ENCODE results near the gene UBQLN4.
"Not testable (repeated sequence)": the region's sequence is repeated elsewhere in the genome, so short reads cannot be mapped to it uniquely, and the experiment has no call there.

The UBQLN4 gene

DNA sequence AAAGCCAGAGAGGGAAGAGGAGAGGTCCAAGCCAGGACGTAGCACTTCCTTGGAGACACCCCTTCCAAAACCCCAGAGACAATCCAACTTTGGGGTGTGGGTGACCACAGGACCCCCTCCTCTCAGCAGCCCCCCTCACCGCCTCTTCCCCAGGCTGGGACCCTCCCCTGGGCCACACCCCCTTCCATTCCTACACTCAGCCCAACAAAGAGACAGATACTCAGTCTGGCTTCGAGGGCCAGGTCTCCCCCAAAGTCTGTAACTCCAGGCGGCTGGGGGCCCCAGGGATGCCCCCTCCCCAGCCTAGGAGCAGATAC is 27.2 kb upstream of the UBQLN4 start:
- no peak for DNase-seq

DNA sequence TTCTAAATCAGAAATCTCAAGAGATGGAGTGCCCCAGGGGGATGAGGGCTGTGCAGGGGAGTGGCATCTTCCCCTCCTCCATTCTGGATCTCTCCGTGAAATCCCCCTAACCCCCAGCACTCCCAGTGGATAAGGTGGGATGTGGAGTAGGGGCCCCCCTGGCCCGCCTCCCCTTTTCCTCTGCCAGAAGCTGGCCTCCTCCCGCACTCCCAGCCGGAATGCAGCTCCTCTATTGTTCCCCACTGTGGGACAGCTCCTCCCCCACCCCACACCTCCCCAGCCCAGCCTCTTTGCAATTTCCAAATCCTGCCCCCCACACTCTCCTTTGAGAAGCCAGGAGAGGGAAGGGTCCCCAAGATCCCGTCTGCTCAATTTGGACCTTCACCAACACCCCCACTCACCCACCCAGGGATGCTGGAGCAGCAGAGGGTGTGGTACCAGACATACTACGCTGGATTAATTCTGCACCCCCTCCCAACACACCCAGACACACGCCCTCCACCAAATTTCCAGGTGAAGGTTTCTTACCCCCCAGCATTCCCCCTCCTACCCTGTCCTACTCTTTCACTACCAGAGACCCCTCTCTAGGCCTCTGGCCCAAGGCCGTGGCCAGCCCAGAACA is 26.8 kb upstream of the UBQLN4 start:
- DNase-seq: no peak

DNA sequence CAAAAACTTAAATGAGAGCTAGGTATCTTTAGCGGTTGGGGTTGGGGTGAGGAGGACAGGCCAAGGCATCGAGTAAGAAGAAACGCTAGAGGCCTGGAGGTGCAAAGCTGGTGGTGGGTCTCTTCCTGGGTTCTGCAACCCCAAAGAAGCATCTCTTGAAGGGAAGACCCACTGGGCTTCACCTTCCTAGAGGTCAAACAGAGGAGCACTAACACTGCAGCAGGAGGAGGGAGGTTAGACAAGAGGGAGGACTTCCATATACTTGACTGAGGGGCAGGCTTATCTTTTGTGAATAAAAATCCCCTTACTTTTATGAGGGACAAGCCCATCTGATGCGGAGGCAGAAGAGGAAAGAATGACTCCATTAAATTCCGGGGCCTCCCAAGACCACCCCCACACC is 26.2 kb upstream of the UBQLN4 start:
- DNase-seq: no peak

DNA sequence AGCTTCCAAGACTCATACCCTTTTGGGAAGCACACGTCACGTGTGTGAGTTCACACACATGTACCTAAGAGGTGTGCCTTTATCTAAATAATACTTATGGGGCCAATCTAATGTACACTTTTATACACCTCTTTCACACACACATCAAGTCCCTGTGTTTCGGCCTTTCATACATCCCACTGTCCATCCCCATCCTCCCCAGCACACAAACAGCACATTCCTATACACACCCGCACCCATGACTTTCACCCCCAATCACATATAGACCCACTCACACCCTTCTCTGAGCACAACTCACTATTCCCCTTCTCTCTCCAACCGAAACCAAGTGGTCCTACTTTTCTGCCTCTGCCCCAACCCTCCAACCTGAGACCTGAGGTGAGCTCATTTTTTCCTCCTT is 25.1 kb upstream of the UBQLN4 start:
- no peak for DNase-seq

DNA sequence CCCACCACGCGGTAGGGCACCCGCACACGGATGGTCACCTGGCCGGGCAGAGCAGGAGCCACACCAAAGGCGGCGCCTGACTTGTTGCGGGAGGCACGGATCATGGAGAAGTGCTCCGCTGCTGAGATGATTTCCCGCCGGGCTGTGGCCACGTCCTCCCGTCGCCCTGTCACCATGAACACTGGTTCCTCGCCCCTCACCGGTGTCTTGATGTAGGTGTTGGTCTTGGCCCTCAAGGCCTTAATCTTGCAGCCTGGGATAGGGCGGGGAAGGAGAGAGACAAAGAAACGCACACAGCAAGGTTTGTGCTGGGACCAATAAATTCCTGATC is 23.8 kb upstream of the UBQLN4 start:
- DNase-seq: no peak

DNA sequence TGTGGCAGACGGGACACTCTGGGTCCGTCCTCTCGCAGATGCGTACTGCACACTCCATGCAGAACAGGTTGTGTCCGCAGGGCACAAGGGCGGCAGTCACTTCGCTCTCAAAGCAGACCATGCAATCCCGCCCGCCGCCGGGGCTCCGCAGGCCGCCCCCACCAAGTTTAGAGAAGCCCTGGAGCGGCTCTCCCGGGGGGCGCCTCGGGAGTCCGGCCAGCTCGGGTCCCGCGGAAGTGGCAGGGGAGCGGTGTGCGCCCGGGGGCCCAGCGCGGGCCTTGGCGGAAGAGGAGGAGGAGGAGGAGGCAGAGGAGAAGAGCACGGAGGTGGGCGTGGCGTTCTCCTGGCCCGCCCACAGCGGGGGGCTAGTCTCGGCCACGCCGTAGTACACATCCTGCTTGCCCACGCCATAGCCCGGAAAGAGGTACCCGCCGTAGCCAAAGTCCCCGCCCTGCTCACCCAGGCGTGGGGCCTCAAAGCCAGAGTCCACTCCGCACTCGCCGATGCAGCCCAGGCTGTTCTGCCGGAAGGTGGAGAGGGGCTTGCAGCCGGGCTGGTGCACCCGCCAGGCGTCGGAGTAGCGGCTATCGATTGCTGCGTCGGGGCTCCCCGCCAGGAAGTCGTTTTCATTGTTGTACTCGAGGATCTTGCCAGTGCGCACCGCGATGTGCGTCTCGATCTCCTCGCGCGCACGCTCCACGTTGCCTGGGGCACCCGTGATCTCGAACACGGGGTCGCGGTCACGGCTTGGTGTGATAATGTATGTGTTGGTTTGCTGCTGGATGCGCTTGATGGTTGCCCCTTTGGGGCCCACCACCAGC is 23.2 kb upstream of the UBQLN4 start:
- no peak for DNase-seq

DNA sequence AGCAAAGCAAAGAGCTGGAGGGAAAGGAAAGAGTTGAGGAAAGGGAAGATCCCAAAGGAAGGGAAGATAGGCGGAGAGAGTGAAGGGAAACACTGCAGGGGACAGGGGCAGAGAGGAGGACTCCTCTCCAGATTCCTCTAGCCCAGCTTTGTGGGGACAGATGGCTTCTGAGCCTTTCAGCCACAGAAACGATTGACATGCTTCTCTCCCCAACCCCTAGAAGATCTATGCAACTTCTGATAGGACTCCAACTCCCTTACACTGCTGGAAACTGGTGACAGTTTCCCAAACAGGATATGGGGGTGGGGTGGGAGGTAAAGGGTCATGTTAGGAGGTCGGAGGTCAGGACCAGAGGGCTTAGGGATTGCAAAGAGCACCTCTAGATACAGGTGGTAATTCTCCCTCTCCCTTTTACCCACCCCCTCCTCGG is 22.2 kb upstream of the UBQLN4 start:
- DNase-seq: no peak

DNA sequence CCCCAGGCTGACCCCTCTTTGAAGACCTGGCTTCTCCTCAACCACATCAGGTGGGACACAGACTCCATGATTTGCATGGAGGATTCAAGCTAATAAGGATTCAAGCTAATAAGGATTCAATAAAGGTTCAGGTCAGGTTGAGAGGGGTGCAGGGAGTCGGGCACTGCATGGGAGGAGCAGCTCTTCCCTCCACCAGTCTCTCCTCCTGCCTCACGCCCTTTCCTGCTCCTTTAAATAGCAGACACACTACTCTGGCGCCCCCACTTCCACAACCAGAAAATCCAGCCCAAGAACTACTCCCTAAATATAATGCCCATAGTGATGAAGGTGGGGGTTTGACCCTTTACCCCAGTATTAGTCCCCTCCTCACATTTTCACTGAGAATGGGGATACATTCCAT is 21.6 kb upstream of the UBQLN4 start:
- DNase-seq: no peak

DNA sequence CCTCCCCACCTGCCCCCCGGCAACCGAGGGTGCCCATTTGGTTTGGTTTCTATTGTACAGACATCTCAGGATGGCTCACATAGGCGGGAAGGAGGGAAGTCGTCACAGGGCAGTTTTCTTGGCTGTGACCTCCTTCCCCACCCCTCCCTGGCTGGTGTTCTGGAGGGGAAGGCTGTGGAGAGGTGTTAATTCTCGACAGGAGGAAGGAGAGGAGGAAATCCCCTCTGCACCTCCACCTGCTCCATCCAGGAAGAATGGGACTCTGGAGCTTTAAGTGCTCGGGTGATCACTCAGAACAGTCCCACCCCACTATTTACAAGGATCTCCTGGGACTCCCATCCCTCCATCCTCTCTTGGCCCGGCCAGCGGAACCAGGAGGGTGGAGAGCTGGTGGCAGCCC is 21.1 kb upstream of the UBQLN4 start:
- DNase-seq: no peak

DNA sequence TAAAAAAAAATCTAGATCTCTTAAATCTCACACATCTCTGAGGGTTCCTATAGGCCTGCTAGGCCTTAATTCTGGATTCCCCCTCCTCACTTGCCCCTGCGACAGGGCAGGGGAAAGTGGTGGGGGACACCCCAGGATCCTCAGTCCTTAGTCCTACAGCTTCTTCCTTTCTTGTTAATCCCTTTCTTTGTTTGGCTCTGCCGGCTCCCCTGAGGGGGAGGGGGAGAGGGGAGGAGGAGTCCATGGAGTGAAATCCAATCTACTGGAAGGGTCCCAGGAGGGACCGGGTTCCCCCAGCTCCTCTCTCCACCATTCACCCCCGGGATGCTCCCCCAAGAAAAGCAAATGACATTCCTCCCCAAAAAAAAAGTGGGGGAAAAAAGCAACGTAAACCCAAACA is 20.1 kb upstream of the UBQLN4 start:
- no peak for DNase-seq

DNA sequence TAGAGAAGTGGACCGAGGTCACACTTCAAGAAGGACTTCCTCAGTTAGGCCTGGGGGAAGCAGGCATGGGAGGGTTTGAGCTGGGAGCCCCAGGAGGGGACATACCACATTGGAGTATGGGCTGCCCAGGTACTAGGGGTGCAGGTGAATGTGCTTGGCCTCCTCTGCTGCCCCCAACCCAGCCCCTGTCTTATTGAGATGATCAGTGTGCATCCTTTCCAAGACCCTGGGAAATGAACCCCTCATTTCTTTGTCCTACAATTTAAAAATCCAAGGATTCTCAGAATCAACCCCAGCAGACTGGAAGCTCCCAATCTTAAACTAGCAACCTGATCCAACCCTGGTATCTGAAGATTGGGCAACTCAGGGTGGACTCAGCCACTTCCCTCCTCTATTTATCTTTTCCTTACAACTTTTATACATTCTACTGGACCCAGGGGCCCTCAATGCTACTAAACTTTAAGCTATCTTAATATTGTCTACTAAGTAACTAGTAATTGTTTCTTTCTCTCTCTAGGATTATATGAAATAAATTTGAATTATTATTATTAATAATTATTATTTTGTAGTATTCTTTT is 19.6 kb upstream of the UBQLN4 start:
- DNase-seq: no peak

DNA sequence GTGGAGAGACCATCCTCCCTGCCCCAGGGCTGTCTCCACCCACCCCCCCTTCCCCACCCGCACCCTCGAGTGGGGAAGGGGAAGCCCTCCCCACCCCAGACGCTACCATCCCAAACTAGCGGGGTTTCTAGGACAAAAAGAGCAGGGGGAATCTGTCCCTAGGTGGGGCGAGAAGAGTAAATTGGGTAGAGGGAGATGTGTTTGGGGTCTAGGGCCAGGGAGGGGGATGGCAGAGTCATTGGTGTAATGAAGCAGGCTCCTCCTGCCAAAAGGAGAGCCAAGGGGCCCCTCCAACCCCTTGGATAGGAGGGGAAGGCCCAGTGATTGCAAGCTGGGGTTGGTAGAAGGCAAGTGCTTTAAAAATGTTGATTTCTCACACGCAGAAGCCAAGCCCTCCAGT is 18.7 kb upstream of the UBQLN4 start:
- DNase-seq: no peak

DNA sequence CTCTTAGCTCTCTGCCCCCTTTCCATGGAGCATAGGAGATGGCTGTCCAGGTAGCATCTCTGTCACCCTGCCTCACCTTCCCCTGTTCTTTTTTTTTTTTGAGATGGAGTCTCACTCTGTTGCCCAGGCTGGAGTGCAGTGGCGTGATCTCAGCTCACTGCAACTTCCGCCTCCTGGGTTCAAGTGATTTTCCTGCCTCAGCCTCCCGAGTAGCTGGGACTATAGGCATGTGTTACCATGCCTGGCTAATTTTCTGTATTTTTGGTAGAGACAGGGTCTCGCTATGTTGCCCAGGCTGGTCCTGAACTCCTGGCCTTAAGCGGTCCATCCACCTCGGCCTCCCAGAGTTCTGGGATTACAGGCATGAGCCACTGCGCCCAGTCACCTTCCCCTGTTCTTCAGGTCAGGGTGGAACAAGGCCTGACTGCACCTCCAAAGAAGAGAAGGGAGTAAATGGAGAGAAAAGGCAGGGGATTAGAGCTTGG is 17.8 kb upstream of the UBQLN4 start:
- DNase-seq: not testable (repeated sequence)

DNA sequence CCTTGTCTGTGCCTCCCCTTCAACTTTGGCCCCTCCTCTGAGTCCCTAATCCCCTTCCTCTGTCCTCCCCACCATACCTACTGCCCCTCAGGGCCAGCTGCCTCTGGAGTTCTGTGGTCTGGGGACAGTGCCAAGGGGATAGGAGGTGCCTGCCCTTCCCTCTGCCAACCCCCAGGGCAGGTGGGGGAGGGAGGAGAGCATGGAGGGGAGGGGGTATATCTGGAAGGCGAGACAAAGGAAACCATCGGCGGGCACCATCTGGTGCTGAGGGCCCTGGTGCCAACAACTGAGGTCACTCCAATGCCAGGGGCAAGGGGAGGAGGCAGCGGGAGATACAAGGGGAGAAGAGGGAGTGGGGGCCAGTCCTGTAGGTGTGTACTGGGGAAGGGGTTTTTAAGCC is 16.9 kb upstream of the UBQLN4 start:
- DNase-seq: no peak

DNA sequence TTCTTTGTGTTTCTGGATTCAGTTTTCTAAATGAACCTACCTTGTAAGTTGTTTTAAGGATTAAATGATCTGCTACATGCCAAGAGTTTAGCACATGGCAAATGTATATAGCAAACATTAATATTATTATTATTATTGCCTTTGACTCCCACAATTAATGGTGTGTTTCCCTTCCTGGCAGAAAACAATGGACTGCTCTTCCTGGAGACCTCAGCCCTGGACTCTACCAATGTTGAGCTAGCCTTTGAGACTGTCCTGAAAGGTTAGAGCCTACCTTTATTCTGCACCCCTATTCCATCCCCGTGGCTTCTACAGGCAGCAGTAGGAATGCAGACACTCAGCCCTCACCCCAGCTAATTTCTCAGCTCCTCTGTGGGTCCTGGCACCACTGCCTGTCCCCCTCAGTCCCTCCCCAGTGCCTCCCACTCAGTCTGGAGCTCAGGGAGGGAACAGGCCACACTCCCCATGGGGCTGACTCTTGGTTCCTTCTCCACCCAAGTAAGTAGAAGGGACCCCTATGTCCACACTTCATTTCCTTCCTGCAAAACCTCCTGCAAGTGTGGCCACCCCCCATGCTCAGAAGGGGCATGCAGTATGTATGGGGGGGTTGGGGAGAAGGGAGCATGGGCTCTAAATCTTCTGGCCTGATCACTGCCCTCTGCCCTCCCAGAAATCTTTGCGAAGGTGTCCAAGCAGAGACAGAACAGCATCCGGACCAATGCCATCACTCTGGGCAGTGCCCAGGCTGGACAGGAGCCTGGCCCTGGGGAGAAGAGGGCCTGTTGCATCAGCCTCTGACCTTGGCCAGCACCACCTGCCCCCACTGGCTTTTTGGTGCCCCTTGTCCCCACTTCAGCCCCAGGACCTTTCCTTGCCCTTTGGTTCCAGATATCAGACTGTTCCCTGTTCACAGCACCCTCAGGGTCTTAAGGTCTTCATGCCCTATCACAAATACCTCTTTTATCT is 16.2 kb upstream of the UBQLN4 start:
- no peak for DNase-seq

DNA sequence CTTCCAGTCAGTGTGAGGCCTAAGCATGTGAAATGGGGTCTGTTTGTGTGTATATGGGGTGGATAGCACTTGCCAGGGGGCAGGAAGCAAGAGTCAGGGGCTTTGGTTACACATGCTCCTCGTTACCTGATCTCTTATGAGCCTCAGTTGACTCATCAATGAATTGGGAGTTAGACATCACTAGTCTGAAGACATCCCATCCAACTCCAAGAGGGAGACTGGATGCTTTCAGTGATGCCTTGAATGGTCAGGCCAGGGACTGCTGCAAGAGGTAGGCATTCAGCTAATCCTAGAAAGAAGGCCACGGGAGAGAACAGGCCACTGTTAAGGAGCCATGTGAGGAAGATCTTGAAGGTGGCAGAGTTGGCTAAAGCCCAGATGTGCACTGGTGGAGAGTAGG is 13.7 kb upstream of the UBQLN4 start:
- no peak for DNase-seq

DNA sequence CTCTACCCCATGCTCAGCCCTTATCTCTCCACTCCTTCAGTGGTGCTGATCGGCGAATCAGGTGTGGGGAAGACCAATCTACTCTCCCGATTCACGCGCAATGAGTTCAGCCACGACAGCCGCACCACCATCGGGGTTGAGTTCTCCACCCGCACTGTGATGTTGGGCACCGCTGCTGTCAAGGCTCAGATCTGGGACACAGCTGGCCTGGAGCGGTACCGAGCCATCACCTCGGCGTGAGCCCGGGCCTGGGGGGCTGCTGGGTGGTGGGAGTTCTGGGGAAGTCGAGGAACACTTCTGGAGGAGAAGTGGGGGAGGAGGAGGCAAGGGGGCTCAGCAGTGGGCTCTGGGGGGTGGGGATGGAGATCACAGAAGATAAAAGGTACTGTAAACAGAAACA is 12.3 kb upstream of the UBQLN4 start:
- no peak for DNase-seq

DNA sequence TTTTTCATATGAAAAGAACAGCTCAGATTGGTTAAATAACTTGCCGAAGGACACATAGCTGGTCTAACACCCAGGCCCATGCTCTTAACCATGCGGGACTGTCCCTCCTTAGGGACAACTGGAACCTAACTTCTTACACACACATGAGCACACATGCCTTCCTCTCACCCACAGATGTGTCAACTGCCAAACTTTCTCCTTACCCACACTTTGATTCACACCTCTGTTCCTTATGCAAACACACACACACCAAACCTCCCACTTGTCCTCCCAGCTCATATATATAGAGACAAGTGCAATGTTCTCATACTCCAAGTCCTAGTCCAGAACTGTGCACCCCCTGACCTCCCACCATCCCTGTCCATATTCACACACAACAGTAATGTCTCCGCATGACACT is 11.6 kb upstream of the UBQLN4 start:
- no peak for DNase-seq

DNA sequence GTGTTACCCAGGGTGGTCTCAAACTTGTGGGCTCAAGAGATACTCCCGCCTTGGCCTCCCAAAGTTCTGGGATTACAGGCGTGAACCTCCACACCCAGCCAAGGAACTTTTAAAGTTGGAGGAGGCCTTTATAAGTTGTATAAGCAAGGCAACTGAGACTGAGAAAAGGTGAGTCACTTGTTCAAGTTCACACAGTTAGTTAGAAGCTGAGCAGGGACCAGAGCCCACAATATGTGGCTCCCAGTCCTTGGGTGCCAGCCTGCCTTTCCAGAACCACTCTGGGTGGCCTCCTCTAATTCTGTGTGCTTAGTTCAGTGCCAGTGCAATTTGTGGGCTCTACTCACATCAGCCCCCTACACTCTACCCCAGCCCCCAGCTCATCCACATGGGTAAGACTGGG is 11.0 kb upstream of the UBQLN4 start:
- DNase-seq: no peak

DNA sequence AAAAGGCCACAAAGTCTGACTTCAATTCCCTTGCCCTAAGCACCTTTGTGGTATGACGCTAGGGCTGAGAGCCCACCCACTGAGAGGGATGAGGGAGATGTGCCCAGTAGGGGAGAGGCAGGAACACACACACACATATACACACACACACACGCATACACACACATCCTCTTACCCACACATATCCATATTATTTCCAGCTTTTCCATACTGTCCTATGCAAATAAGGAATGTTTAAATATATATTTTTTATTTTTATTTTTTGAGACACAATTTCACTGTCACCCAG is 10.3 kb upstream of the UBQLN4 start:
- no peak for DNase-seq

DNA sequence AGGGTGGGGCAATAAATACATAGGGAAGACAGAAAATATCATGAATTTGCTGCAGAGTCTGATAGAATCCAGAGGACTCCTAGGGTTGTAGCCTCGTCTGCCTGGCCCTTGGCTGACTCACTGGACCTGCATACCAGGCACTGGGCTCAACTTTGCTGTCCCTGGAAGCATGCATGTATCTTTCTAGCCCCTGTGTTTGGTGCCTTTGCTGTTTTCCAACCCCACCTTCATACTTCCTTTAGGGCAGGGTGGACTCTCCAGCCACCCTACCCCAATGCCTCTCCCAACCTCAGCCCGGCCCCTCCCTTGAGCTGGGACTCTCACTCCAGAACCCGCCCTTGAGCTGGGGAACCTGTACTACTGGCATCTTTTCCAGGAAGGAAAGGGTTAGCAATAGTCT is 8.6 kb upstream of the UBQLN4 start:
- DNase-seq: no peak

DNA sequence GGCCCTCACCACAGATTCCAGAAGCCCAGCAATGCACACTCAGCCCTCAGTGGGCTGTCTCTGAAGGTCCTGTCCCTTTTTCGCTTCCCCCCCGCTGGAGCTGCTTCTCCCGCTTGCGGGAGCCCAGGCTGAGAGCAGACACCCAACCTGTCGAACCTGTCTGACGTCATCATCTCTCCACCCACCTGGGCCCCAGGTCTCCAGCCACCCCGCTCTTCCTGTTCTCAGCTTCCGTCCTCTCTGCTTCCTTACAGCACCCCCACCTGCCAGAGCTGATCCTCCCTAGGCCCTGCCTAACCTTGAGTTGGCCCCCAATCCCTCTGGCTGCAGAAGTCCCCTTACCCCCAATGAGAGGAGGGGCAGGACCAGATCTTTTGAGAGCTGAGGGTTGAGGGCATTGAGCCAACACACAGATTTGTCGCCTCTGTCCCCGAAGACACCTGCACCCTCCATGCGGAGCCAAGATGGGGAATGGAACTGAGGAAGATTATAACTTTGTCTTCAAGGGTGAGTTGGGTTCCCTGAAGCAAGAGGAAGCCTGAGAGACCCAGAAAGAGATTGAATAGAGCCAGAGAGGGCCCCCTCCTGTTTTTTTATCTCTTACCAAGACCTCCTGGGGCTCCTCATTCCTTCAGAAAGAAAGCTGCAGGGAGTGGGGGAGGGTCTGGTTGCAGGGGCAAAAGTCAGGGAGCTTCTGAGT is 7.5 kb upstream of the UBQLN4 start, which contains the start of gene RAB25:
Gene RAB25, plus strand, starts transcription at position 224 of the 700 bp plus-strand sequence. Its CDS starts 241 bp downstream, at position 465.
- DNase-seq: no peak

DNA sequence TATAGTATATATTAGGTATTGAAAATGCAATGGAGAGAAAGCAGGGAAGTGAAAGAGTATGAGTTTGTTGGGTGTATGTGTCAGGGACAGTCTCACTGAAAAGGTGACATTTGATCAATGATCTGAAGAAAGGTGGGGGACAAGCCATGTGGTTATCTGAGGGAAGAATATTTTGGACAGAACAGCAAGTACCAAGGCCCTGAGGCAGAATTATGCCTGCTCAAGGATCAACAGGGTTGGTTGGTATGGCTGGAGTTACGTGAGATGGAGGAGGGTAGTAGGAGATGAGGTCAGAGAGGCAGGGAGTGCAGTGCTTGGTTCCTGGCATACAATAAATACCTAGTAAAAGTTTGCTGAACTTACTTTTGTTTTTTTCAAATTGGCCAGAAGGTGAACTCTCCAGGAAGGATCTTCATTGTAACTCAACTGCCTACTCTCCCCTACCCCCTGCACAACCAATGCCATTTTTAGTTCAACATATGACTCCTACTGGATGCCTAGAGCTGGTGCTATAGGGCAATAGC is 2.8 kb upstream of the UBQLN4 start:
- no peak for DNase-seq

All from activated CD4-positive, alpha-beta T cell treated with anti-CD3 and anti-CD28 coated beads, Interleukin-2, amount 50 U/mL, for 4 hours (primary cell).